ENCODE results near the gene SSBP3.

Gene SSBP3

GRCh38 chr1:54176621-54177327 is 229.4 kb downstream of the SSBP3 start:
- peaks cover 6 to 49% (median 20%) of the 10 kb centered on the region in 11 experiments; a peak in 14 of 22 replicates for H3K36me3 ChIP-seq
- H4K20me1 ChIP-seq = 0 out of 22 replicates have a peak, but pooled peaks cover 0 to 4% (median 0%) of the 10 kb centered on the region in 11 experiments
- H3K4me1 ChIP-seq = peaks cover 16 to 32% (median 27%) of the 10 kb centered on the region in 10 experiments; a peak in 19 of 20 replicates
- no peak for TF ChIP-seq Cebpa-rat (IDR thresholded peaks at IDR 0.05)
- no peaks in the 10 kb centered on the region for H3K27me3 ChIP-seq
- no peak overlapping the region for H3K4me3 ChIP-seq
- H3K9ac ChIP-seq = no peak overlapping the region
- H3K4me2 ChIP-seq = no peak overlapping the region
- H3K9me3 ChIP-seq (replicated peaks in 1 of 11) = no peaks in the 10 kb centered on the region
- H3K27ac ChIP-seq = no peak overlapping the region

All from BLaER1 treated with 17β-estradiol and CSF1 and Interleukin-3, amounts not matched to agents 10 nM and 100 nM (cell line).